HFFc6 (cell line): ENCODE results near the gene FGGY. TPM values are rescaled to one million over a fixed set of nuclear protein-coding genes. Genes with fewer than 3 reads are reported as not detected.

Experiments used
- DNase-seq: peaks from one replicate; pipeline ENCODE4 v3.0.0-alpha.2; 2018
- H3K27ac Mint-ChIP-seq: 2 replicates; pipeline ENCODE4 v1.8.0; 2020; ENCODE audit warnings: mild to moderate bottlenecking, mixed read lengths
- H3K27me3 Mint-ChIP-seq: 2 replicates; pipeline ENCODE4 v1.8.0; 2021; ENCODE audit warnings: mild to moderate bottlenecking, moderate library complexity, mixed read lengths; ENCODE audit not compliant: insufficient read depth
- H3K36me3 Mint-ChIP-seq: 2 replicates; pipeline ENCODE4 v1.8.0; 2021; ENCODE audit warnings: low read depth, mixed read lengths
- H3K4me1 Mint-ChIP-seq: 2 replicates; pipeline ENCODE4 v1.8.0; 2020; ENCODE audit warnings: low read depth, mixed read lengths
- H3K4me3 Mint-ChIP-seq: 2 replicates; pipeline ENCODE4 v1.8.0; 2020; ENCODE audit warnings: mild to moderate bottlenecking, moderate library complexity, mixed read lengths
- H3K9me3 Mint-ChIP-seq: 2 replicates; pipeline ENCODE4 v1.8.0; 2020; ENCODE audit warnings: mild to moderate bottlenecking, mixed read lengths
- CTCF ChIP-seq: fragments of 200-600 bp; sonication (generic); IDR thresholded peaks from 2 replicates; pipeline ENCODE4 v1.5.0; 2021; ENCODE audit warnings: antibody characterized with exemption, mild to moderate bottlenecking
- total RNA-seq, 6 experiments: library from RNA; stranded (reverse); fragmentation: NEBNext Ultra II Directional; extraction: Animal tissue kit (Norgen Biotek cat#: 25700); gene quantifications; 2 replicates in 1 of 6; 3 replicates in 5 of 6; pipeline ENCODE4 v1.2.3, GENCODE V29; 2021

FGGY gene
- total RNA-seq, 6 experiments from 2014 or later, result 16.4 to 20.1 (median 18.7) TPM

GRCh38 chr1:59750328-59751003, 453.6 kb downstream of the FGGY start:
- H3K4me1 Mint-ChIP-seq, result peaks cover 35% of the 10 kb centered on the region
- H3K27ac Mint-ChIP-seq, result peak overlapping the region; percentile 76
- DNase-seq, result peak; percentile 78
- no peaks in the 10 kb centered on the region for H3K36me3 Mint-ChIP-seq
- no peaks in the 10 kb centered on the region; the same call in 1 of the 2 replicates for H3K27me3 Mint-ChIP-seq
- no peak for TF ChIP-seq CTCF
- H3K9me3 Mint-ChIP-seq, result no peaks in the 10 kb centered on the region
- H3K4me3 Mint-ChIP-seq, result peak overlapping the region; percentile 69

GRCh38 chr1:59751004-59751395, 454.1 kb downstream of the FGGY start:
- TF ChIP-seq CTCF, result no peak
- Mint-ChIP-seq H3K27me3 (no peaks in the 10 kb centered on the region; the same call in 1 of the 2 replicates), H3K36me3 (no peaks in the 10 kb centered on the region), H3K4me1 (peaks cover 40% of the 10 kb centered on the region), H3K27ac (peak overlapping the region; percentile 32), H3K9me3 (no peaks in the 10 kb centered on the region), H3K4me3 (peak overlapping the region; percentile 69; the same call in 1 of the 2 replicates)
- DNase-seq, result no peak

GRCh38 chr1:59751801-59752200, 454.9 kb downstream of the FGGY start:
- DNase-seq, result no peak
- no peaks in the 10 kb centered on the region; the same call in 1 of the 2 replicates for H3K27me3 Mint-ChIP-seq
- no peak for TF ChIP-seq CTCF

GRCh38 chr1:59752556-59753414, 455.9 kb downstream of the FGGY start:
- Mint-ChIP-seq H3K27ac (no peak overlapping the region), H3K36me3 (no peaks in the 10 kb centered on the region), H3K9me3 (no peaks in the 10 kb centered on the region), H3K27me3 (no peaks in the 10 kb centered on the region; the same call in 1 of the 2 replicates), H3K4me3 (no peak overlapping the region), H3K4me1 (peaks cover 40% of the 10 kb centered on the region)
- TF ChIP-seq CTCF, result no peak
- no peak for DNase-seq

More at GRCh38 chr1:59751801-59752200, 454.9 kb downstream of the FGGY start:
- no peak overlapping the region for H3K4me3 Mint-ChIP-seq
- no peaks in the 10 kb centered on the region for H3K9me3 Mint-ChIP-seq
- no peaks in the 10 kb centered on the region for H3K36me3 Mint-ChIP-seq
- no peak overlapping the region for H3K27ac Mint-ChIP-seq
- peaks cover 40% of the 10 kb centered on the region for H3K4me1 Mint-ChIP-seq

- H3K4me1 Mint-ChIP-seq, result peaks cover 52% of the 10 kb centered on the region
- no peaks in the 10 kb centered on the region for H3K9me3 Mint-ChIP-seq
- TF ChIP-seq CTCF, result no peak
- H3K27ac Mint-ChIP-seq, result no peak overlapping the region
- H3K36me3 Mint-ChIP-seq, result no peaks in the 10 kb centered on the region
- DNase-seq, result no peak
- H3K4me3 Mint-ChIP-seq, result no peak overlapping the region
- H3K27me3 Mint-ChIP-seq, result no peaks in the 10 kb centered on the region; the same call in 1 of the 2 replicates
Measured at GRCh38 chr1:59755069-59755685, 458.3 kb downstream of the FGGY start.
